ENCODE measurements around the gene GLT6D1.

Gene GLT6D1

DNA sequence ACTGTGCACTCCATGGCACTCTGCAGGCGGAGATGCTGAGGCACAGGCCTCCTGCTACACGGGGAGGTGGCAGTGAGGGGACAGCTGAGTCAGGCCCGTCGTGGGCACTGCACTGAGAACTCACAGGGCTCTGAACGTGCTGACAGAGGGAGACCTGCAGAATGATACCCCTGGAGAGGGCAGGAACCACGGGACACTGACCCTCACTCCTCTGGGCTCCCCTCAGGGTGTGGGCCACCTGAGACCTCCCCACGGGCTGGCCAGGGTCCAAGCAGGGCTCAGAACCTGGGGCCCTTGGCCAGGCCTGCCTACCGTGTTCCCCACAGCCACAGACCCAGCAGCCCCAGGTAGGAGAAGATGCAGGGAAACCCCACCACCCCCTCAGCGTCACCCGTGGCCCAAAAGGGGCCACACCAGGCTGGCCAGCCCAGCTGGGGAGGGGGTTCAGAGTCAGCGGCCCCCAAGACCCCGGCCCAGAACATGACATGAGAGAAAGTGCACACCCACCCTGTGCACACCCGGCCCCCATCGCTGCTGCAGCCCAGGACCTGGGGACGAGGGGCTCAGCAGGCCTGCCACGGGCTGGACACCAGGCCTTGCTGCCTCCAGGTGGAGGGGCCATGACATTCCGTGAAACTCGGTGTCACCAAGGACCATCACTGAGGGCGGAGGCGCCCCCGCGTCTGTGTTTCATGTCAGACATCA lies 30.9 kb downstream of the GLT6D1 start:
- DNase-seq (ENCODE audit: low read depth) = no peak

DNA sequence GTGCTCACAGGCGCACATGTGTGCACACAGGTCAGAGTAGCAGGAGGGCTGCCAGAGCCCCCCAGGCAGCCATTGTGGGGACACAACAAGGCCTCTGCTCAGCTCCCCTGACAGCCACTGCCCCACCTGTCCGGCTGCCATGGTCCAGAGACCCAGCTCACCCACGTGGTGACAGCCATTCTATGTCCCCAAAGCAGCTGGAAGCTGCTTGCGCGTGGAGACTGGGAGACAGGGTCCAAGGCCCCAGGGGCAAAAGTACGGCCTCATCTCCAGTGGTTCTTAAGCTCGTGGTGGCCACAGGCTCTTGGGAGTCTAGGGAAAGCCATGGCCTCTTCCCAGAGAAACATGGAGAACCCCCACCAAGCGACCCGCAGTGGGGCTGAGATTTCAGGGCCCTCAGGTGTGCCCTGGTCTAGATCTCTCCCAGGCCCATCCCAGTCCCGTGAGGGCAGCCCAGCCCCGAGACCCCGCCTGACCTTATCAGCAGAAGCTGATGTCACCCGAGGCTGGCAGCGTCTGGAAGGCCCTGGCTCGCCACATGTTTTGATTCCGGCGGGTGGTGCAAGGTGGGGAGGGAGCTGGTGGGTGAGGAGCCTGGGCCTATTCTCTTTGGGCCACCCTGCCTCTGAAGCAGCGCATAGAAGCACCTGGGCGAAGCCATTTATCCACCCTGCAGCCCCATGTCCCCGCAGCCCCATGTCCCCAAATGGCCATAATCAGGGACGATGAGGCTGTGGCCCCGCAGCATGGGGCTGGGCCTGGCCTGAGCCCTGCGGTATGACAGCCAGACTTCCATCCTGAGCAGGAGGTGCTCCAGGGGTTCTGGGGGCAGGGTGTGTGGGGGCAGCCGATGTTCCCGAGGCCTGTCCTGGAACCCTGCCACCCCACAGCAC lies 31.7 kb downstream of the GLT6D1 start:
- no peak overlapping the region for H3K4me3 ChIP-seq (ENCODE audit: low read depth, low read length)
- TF ChIP-seq, protein P1, sequence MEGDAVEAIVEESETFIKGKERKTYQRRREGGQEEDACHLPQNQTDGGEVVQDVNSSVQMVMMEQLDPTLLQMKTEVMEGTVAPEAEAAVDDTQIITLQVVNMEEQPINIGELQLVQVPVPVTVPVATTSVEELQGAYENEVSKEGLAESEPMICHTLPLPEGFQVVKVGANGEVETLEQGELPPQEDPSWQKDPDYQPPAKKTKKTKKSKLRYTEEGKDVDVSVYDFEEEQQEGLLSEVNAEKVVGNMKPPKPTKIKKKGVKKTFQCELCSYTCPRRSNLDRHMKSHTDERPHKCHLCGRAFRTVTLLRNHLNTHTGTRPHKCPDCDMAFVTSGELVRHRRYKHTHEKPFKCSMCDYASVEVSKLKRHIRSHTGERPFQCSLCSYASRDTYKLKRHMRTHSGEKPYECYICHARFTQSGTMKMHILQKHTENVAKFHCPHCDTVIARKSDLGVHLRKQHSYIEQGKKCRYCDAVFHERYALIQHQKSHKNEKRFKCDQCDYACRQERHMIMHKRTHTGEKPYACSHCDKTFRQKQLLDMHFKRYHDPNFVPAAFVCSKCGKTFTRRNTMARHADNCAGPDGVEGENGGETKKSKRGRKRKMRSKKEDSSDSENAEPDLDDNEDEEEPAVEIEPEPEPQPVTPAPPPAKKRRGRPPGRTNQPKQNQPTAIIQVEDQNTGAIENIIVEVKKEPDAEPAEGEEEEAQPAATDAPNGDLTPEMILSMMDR (conservative IDR thresholded peaks at IDR 0.05; ENCODE audit: low read depth, low read length) = no peak
- no peak for DNase-seq (ENCODE audit: low read depth)

More for the DNA sequence above, 30.9 kb downstream of the GLT6D1 start:
- TF ChIP-seq, protein P1 (conservative IDR thresholded peaks at IDR 0.05; ENCODE audit: low read depth, low read length) = no peak
- no peak overlapping the region for H3K4me3 ChIP-seq (ENCODE audit: low read depth, low read length)

DNA sequence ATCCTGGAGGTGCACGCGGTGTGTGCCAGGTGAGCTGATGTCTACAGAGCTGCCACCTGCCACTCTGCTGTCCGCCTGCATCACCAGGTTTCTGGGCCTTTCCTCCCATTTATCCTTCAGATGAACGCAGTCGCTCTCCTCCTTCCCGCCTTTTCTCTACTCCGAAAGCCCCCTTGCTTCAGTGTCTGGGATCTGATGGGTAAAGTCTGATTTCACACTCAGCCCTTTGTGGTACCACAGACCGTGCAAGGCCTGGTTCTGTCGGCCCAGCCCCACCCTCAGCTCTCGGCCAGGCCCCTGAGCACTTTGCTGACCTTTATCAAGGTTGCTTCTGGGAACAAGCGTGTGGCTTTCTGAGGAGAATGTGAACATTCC lies 32.5 kb downstream of the GLT6D1 start:
- TF ChIP-seq, protein P1 (conservative IDR thresholded peaks at IDR 0.05; ENCODE audit: low read depth, low read length) = no peak
- no peak overlapping the region for H3K4me3 ChIP-seq (ENCODE audit: low read depth, low read length)
- no peak for DNase-seq (ENCODE audit: low read depth)

DNA sequence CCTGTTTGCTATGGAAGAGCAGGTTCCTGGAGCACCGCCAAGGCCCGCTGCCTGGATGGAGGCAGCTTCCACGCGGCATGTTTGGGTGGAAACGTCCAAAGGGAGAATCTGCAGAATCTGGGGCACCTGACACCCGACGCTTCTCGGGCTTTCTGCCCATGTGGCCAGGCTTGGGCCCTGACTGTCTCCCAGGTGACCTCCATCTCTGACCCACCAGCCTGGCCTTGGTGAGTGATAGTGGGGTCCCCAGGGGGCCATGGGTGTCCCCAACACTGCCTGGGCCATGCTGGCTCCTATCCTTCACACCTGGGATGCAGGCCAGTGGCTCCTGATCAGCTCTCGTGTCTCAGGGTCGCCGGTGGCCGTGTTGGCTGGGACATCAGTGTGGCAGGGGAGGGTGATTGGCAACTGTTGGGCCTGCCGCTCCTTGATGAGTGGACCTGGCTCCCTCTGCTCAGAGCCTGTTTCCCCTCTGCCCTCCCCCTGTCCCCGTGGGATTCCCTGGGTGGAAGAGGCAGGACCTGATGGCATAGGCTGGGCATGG lies 34.0 kb downstream of the GLT6D1 start:
- peak; percentile 5 for DNase-seq (ENCODE audit: low read depth)
- no peak overlapping the region for H3K4me3 ChIP-seq (ENCODE audit: low read depth, low read length)
- TF ChIP-seq, protein P1 (conservative IDR thresholded peaks at IDR 0.05; ENCODE audit: low read depth, low read length) = no peak

DNA sequence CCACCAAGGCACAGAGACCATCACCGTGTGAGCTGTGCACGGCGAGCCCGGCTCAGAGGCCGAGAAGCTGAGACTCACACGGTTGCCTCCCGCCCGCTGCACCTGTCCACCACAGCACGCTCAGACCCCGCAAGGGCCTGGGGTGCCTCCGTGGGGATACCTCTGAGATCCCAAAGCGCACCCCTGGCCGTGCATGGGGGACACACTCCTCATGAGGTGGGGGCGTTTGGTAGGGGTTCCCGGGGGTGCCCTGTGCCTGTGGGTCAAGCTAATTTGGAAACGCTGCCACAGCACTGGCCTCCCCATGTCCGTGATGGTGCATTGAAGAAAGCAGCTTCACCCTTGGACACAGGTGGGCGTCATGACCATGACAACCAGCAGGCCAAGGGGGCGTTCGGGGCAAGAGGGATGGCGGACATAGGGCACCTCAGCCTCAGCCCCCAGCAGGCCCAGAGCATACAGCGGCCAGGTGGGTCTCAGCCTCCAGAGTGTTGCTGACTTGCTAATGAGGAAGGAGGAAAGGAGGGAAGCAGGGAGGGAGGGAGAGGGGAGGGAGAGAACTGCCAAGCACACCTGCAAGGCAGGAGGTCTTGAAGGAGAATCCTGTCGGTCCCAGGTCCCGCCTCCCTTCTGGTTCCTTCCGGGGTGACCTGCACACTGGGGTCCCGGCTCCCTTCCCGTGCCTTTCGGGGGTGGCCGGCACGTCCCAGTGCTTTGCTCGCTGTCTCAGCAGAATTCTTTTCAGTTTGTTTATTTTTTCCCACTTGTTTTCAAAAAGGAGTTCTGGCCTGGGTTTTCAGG lies 34.7 kb downstream of the GLT6D1 start:
- TF ChIP-seq, protein P1 (conservative IDR thresholded peaks at IDR 0.05; ENCODE audit: low read depth, low read length) = no peak
- no peak overlapping the region for H3K4me3 ChIP-seq (ENCODE audit: low read depth, low read length)
- no peak for DNase-seq (ENCODE audit: low read depth)

DNA sequence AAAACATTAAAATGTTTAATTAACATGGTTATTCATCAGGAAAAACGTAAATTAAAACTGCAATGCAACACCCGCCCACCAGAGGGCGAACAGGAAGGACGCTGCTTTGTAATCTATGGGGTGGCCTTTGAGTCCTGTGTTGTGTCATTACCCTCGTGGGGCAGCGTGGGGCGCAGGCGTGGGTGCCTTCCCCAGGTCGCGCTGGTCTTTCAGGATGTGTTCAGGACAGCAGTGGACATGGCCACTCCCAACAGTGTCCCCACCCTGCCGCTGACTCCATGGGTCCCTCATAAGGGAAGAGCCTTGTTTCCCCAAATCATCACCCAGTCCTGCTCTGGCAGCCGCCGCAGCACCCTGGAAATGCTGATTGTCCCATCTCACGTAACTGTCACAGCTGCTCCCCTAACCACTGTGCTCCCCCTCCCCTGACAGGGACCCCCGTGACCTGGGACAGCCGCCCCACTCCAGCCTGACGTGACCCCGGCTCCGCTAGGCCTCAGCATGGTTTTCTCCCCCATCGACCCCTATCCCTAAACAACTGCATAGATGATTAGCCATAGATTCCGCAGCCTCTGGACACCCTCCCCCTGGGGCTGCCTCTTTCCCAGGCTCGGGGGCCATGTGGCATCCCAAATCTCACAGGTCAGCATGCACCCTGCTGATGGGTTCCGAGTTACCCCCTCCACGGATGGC lies 36.4 kb downstream of the GLT6D1 start:
- TF ChIP-seq, protein P1 (conservative IDR thresholded peaks at IDR 0.05; ENCODE audit: low read depth, low read length) = peak; percentile 78
- H3K4me3 ChIP-seq (ENCODE audit: low read depth, low read length) = no peak overlapping the region
- DNase-seq (ENCODE audit: low read depth) = peak; percentile 45

Data from choroid plexus epithelial cell (primary cell).